CD4-positive, alpha-beta T cell treated with Interleukin-2 at 100 ng/mL for 4 hours (primary cell): ENCODE data around the gene SPIB.
"Not testable (repeated sequence)": the region's sequence is repeated elsewhere in the genome, so short reads cannot be mapped to it uniquely, and the experiment has no call there.

Experiments used
- DNase-seq: peaks from one replicate; pipeline ENCODE4 v3.0.0-alpha.2; 2020; ENCODE audit warnings: low spot score

The SPIB gene

GRCh38 chr19:50419580-50420035, 870 bp downstream of the SPIB start:
- DNase-seq, result no peak

- DNase-seq, result no peak
These were observed 1.4 kb downstream of the SPIB start for GRCh38 chr19:50420127-50420526.

- no peak for DNase-seq
These were observed 2.1 kb downstream of the SPIB start for GRCh38 chr19:50420808-50421207.

GRCh38 chr19:50422397-50423278, 3.9 kb downstream of the SPIB start:
- DNase-seq, result no peak

GRCh38 chr19:50423279-50424113, 4.8 kb downstream of the SPIB start:
- DNase-seq, result no peak

- no peak for DNase-seq
These were observed 6.8 kb downstream of the SPIB start for GRCh38 chr19:50425581-50425980.

- DNase-seq, result no peak
These were observed 8.7 kb downstream of the SPIB start for GRCh38 chr19:50427318-50427925.

- peak; percentile 23 for DNase-seq
These were observed 9.3 kb downstream of the SPIB start for GRCh38 chr19:50427997-50428425.

GRCh38 chr19:50428772-50429463, 10.2 kb downstream of the SPIB start:
- no peak for DNase-seq

- DNase-seq, result no peak
These were observed 12.2 kb downstream of the SPIB start for GRCh38 chr19:50430888-50431342.

GRCh38 chr19:50431343-50432220, 12.8 kb downstream of the SPIB start:
- peak; percentile 85 for DNase-seq

GRCh38 chr19:50432221-50433028, 13.7 kb downstream of the SPIB start, which contains the start of gene MYBPC2:
MYBPC2 (plus strand) TSS chr19:50432892; CDS start chr19:50432954, 62 bp downstream.
- no peak for DNase-seq

- DNase-seq, result no peak
These were observed 14.8 kb downstream of the SPIB start for GRCh38 chr19:50433201-50434180.

GRCh38 chr19:50434525-50434924, 15.8 kb downstream of the SPIB start:
- no peak for DNase-seq

- no peak for DNase-seq
These were observed 16.5 kb downstream of the SPIB start for GRCh38 chr19:50435221-50435620.

GRCh38 chr19:50435627-50436026, 16.9 kb downstream of the SPIB start:
- DNase-seq, result no peak

- no peak for DNase-seq
These were observed 19.2 kb downstream of the SPIB start for GRCh38 chr19:50437862-50438449.

GRCh38 chr19:50439130-50439529, 20.4 kb downstream of the SPIB start:
- DNase-seq, result not testable (repeated sequence)
